Keratinocyte (primary cell): ENCODE data around the gene DNMT3A. TPM values are rescaled to one million over a fixed set of nuclear protein-coding genes. Genes with fewer than 3 reads are reported as not detected.

ENCODE experiments used
- DNase-seq: peaks from one replicate; pipeline ENCODE4 v3.0.0-alpha.2; 2011; ENCODE audit warnings: low read depth, missing footprints, low spot score
- FAIRE-seq: peaks from 2 replicates; lab custom pipeline; 2011; peaks lifted over from hg19 to GRCh38; lab: Jason Lieb, UNC
- H2AFZ ChIP-seq: 2 replicates; pipeline ENCODE4 v1.6.0; 2012; ENCODE audit warnings: low read length, control low read depth, inconsistent platforms; ENCODE audit not compliant: control insufficient read depth
- H3K27ac ChIP-seq: 2 replicates; pipeline ENCODE4 v1.5.1; 2011; ENCODE audit warnings: low read length; ENCODE audit not compliant: control insufficient read depth, insufficient read depth
- H3K27me3 ChIP-seq: 3 replicates; pipeline ENCODE4 v1.6.0; 2011; ENCODE audit warnings: low read length; ENCODE audit not compliant: control insufficient read depth, insufficient read depth; ENCODE audit errors: extremely low read depth
- H3K36me3 ChIP-seq, 2 experiments: 2 replicates in 1 of 2; 3 replicates in 1 of 2; pipeline ENCODE4 v1.5.1; 2011; ENCODE audit warnings: low read length in 2 of 2, mild to moderate bottlenecking in 1 of 2; ENCODE audit not compliant: control insufficient read depth in 2 of 2, insufficient read depth in 2 of 2; ENCODE audit errors: extremely low read depth in 1 of 2
- H3K4me1 ChIP-seq: 3 replicates; pipeline ENCODE4 v1.5.1; 2011; ENCODE audit warnings: low read length; ENCODE audit not compliant: control insufficient read depth, insufficient read depth; ENCODE audit errors: extremely low read depth
- H3K4me2 ChIP-seq: 3 replicates; pipeline ENCODE4 v1.6.0; 2011; ENCODE audit warnings: low read depth, low read length; ENCODE audit not compliant: control insufficient read depth, insufficient read depth; ENCODE audit errors: extremely low read depth
- H3K4me3 ChIP-seq, 3 experiments: fragments of 200-600 bp in 1 of 3; sonication (generic) in 1 of 3; 2 replicates in 2 of 3; 3 replicates in 1 of 3; pipeline ENCODE4 v1.5.1; 2011 to 2016; ENCODE audit warnings: low read length in 3 of 3, mild to moderate bottlenecking in 3 of 3, control low read depth in 2 of 3, inconsistent platforms in 1 of 3, low read depth in 1 of 3, mixed read lengths in 1 of 3, mixed run types in 1 of 3, moderate library complexity in 1 of 3; ENCODE audit not compliant: control insufficient read depth in 2 of 3, insufficient read depth in 2 of 3; ENCODE audit errors: extremely low read depth in 1 of 3
- H3K79me2 ChIP-seq: 2 replicates; pipeline ENCODE4 v1.6.0; 2012; ENCODE audit warnings: low read length; ENCODE audit not compliant: control insufficient read depth, insufficient read depth
- H3K9ac ChIP-seq: 3 replicates; pipeline ENCODE4 v1.6.0; 2011; ENCODE audit warnings: low read length; ENCODE audit not compliant: control insufficient read depth, insufficient read depth; ENCODE audit errors: extremely low read depth
- H3K9me1 ChIP-seq: 3 replicates; pipeline ENCODE4 v1.6.0; 2011; ENCODE audit warnings: low read length; ENCODE audit not compliant: control insufficient read depth, insufficient read depth; ENCODE audit errors: extremely low read depth
- H3K9me3 ChIP-seq: 2 replicates; pipeline ENCODE4 v1.5.1; 2012; ENCODE audit warnings: low read depth, low read length; ENCODE audit not compliant: control insufficient read depth
- H4K20me1 ChIP-seq: 3 replicates; pipeline ENCODE4 v1.6.0; 2011; ENCODE audit warnings: low read length; ENCODE audit not compliant: control insufficient read depth, insufficient read depth; ENCODE audit errors: extremely low read depth
- CTCF ChIP-seq, 3 experiments: IDR thresholded peaks in 1 of 3; conservative IDR thresholded peaks in 1 of 3; optimal IDR thresholded peaks in 1 of 3; 2 replicates in 2 of 3; 3 replicates in 1 of 3; pipeline versions ENCODE3 to v1.5.1; 2011; ENCODE audit warnings: low read length in 3 of 3, mild to moderate bottlenecking in 3 of 3, moderate library complexity in 2 of 3, control low read depth in 1 of 3, inconsistent platforms in 1 of 3; ENCODE audit not compliant: insufficient read depth in 2 of 3; ENCODE audit errors: extremely low read depth in 1 of 3
- EZH2 ChIP-seq: IDR thresholded peaks from one replicate; pipeline ENCODE4 v1.6.1; 2012; ENCODE audit warnings: inconsistent platforms, mild to moderate bottlenecking, low read length, moderate library complexity
- dilution Hi-C: fragments of 300-500 bp; cut with MboI; formaldehyde crosslinking; loops from one replicate; pipeline ENCODE4 v1.7.0; 2020; ENCODE audit warnings: low sequenced_read_pairs; ENCODE audit not compliant: extremely low pct_ligation_motif_present
- polyA plus RNA-seq, 5 experiments: library from polyadenylated mRNA; depleted of rRNA in 3 of 5; stranded (reverse) in 3 of 5; stranded (forward) in 1 of 5; unstranded in 1 of 5; fragments of >200 nt; gene quantifications; 1 replicate in 1 of 5; 2 replicates in 3 of 5; 3 replicates in 1 of 5; pipeline versions ENCODE4 v1.2.1 to v1.2.3, GENCODE V29; 2011 to 2012; ENCODE audit warnings: missing spikeins in 2 of 5, low read depth in 1 of 5, low replicate concordance in 1 of 5

Gene DNMT3A
- polyA plus RNA-seq, 1 donor (not counting 4 experiments of a cell fraction or from before 2014, with no cell fraction given): 1.5 TPM

- TF ChIP-seq EZH2: no peak
- no peak for TF ChIP-seq CTCF (optimal IDR thresholded peaks at IDR 0.05 in 1 of 3, IDR thresholded peaks at IDR 0.05 in 1 of 3, conservative IDR thresholded peaks at IDR 0.05 in 1 of 3; ENCODE audit: extremely low read depth in 1 of 3, insufficient read depth in 2 of 3, low read length in 3 of 3)
- no peaks in the 10 kb centered on the region for H3K9me3 ChIP-seq
- dilution Hi-C loops: no loop called here
- H3K4me1 ChIP-seq: peaks cover 34% of the 10 kb centered on the region
- no peak overlapping the region for H2AFZ ChIP-seq
- no peaks in the 10 kb centered on the region for H3K79me2 ChIP-seq
- peaks cover 12% of the 10 kb centered on the region for H3K27me3 ChIP-seq
- peaks cover 12% of the 10 kb centered on the region for H4K20me1 ChIP-seq
- H3K9ac ChIP-seq: no peak overlapping the region
- H3K9me1 ChIP-seq: no peaks in the 10 kb centered on the region
- H3K27ac ChIP-seq: no peak overlapping the region
- no peak for FAIRE-seq
- no peak overlapping the region for H3K4me2 ChIP-seq
- peaks cover under 1 to 3% of the 10 kb centered on the region in 2 experiments for H3K36me3 ChIP-seq
- H3K4me3 ChIP-seq: no peak overlapping the region
- no peak for DNase-seq
Measured at GRCh38 chr2:25308599-25308998, 33.1 kb downstream of the DNMT3A start.

- dilution Hi-C loops: no loop called here
- TF ChIP-seq EZH2: no peak
- no peak for TF ChIP-seq CTCF (optimal IDR thresholded peaks at IDR 0.05 in 1 of 3, IDR thresholded peaks at IDR 0.05 in 1 of 3, conservative IDR thresholded peaks at IDR 0.05 in 1 of 3; ENCODE audit: extremely low read depth in 1 of 3, insufficient read depth in 2 of 3, low read length in 3 of 3)
- peaks cover 2 to 3% of the 10 kb centered on the region in 2 experiments for H3K36me3 ChIP-seq
- H3K4me3 ChIP-seq: no peak overlapping the region
- H3K4me1 ChIP-seq: peaks cover 34% of the 10 kb centered on the region
- no peak overlapping the region for H3K27ac ChIP-seq
- H3K27me3 ChIP-seq: peaks cover 17% of the 10 kb centered on the region
- H3K9ac ChIP-seq: no peak overlapping the region
- no peak overlapping the region for H2AFZ ChIP-seq
- no peak for DNase-seq
- H4K20me1 ChIP-seq: peaks cover 12% of the 10 kb centered on the region
- no peak overlapping the region for H3K4me2 ChIP-seq
- H3K79me2 ChIP-seq: no peaks in the 10 kb centered on the region
- no peaks in the 10 kb centered on the region for H3K9me3 ChIP-seq
- FAIRE-seq: peak; percentile 55
- H3K9me1 ChIP-seq: no peaks in the 10 kb centered on the region
Measured at GRCh38 chr2:25307949-25308557, 33.7 kb downstream of the DNMT3A start.
